ENCODE data around the gene BMPR1A.

DNA sequence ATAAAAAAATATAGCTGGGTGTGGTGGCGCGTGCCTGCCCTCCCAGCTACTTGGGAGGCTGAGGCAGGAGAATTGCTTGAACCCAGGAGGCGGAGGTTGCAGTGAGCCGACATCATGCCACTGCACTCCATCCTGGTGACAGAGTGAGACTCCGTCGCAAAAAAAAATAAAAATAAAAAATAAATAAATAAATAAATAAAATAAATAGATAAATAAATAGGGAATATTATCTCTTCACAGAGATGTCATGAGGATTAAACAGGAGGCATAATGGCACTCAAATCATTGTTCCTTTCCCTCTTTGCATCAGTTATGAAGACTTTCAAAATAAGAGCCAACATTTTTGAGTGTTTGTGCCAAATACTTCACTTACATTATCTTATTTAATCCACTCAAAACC is 32.0 kb upstream of the BMPR1A start:
- TF ChIP-seq, protein P1, sequence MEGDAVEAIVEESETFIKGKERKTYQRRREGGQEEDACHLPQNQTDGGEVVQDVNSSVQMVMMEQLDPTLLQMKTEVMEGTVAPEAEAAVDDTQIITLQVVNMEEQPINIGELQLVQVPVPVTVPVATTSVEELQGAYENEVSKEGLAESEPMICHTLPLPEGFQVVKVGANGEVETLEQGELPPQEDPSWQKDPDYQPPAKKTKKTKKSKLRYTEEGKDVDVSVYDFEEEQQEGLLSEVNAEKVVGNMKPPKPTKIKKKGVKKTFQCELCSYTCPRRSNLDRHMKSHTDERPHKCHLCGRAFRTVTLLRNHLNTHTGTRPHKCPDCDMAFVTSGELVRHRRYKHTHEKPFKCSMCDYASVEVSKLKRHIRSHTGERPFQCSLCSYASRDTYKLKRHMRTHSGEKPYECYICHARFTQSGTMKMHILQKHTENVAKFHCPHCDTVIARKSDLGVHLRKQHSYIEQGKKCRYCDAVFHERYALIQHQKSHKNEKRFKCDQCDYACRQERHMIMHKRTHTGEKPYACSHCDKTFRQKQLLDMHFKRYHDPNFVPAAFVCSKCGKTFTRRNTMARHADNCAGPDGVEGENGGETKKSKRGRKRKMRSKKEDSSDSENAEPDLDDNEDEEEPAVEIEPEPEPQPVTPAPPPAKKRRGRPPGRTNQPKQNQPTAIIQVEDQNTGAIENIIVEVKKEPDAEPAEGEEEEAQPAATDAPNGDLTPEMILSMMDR (IDR thresholded peaks at IDR 0.05): no peak
- no peak for TF ChIP-seq POLR2A (IDR thresholded peaks at IDR 0.05)

All from right lobe of liver (tissue), 4 donors.